H1 (cell line): ENCODE data around the gene ZNHIT3. TPM values are rescaled to one million over a fixed set of nuclear protein-coding genes. Genes with fewer than 3 reads are reported as not detected.

Experiments used
- CTCF ChIA-PET: fragments of 300-600 bp; sonication (Branson Sonifier 250); formaldehyde crosslinking; loops from one replicate; lab custom pipeline; 2021; ENCODE audit not compliant: partially characterized antibody; lab: Charles Lee
- POLR2A ChIA-PET: fragments of 300-600 bp; sonication (Branson Sonifier 250); formaldehyde crosslinking; loops from one replicate; lab custom pipeline; 2021; ENCODE audit warnings: inconsistent platforms; ENCODE audit not compliant: partially characterized antibody; lab: Charles Lee
- DNase-seq, 2 experiments: peaks; one replicate each; pipeline versions ENCODE4 v3.0.0 to v3.0.0-alpha.2; 2010 to 2022; ENCODE audit warnings: low spot score in 2 of 2, low read depth in 1 of 2, mixed read lengths in 1 of 2
- FAIRE-seq: peaks from 2 replicates; lab custom pipeline; 2011; peaks lifted over from hg19 to GRCh38; lab: Jason Lieb, UNC
- H2AFZ ChIP-seq: 2 replicates; pipeline ENCODE4 v1.8.1; 2012; ENCODE audit warnings: low read length, inconsistent platforms
- H2AK5ac ChIP-seq: 2 replicates; pipeline ENCODE4 v1.6.1; 2013; ENCODE audit warnings: low read depth, low read length
- H2BK120ac ChIP-seq: replicated peaks from 2 replicates; pipeline ENCODE3; 2013; ENCODE audit warnings: low read depth, low read length, inconsistent platforms
- H2BK12ac ChIP-seq: 2 replicates; pipeline ENCODE4 v1.6.1; 2013; ENCODE audit warnings: low read depth, low read length
- H2BK15ac ChIP-seq: 2 replicates; pipeline ENCODE4 v1.6.1; 2013; ENCODE audit warnings: low read length
- H2BK20ac ChIP-seq: 2 replicates; pipeline ENCODE4 v1.6.1; 2013; ENCODE audit warnings: low read length
- H2BK5ac ChIP-seq: 2 replicates; pipeline ENCODE4 v1.6.1; 2013; ENCODE audit warnings: low read depth, low read length
- H3K14ac ChIP-seq: 2 replicates; pipeline ENCODE4 v1.6.1; 2013; ENCODE audit warnings: inconsistent platforms; ENCODE audit not compliant: insufficient read length
- H3K18ac ChIP-seq: 2 replicates; pipeline ENCODE4 v1.6.1; 2013; ENCODE audit warnings: low read length; ENCODE audit errors: extremely low read depth
- H3K23ac ChIP-seq: 2 replicates; pipeline ENCODE4 v1.6.1; 2013; ENCODE audit warnings: inconsistent platforms; ENCODE audit not compliant: insufficient read length
- H3K23me2 ChIP-seq: 2 replicates; pipeline ENCODE4 v1.6.1; 2013; ENCODE audit warnings: low read depth, low read length
- H3K27ac ChIP-seq: 2 replicates; pipeline ENCODE4 v1.6.1; 2011; ENCODE audit warnings: low read depth, low read length, inconsistent platforms
- H3K27me3 ChIP-seq, 4 experiments: replicated peaks in 1 of 4; 1 replicate in 1 of 4; 2 replicates in 3 of 4; pipeline versions ENCODE4 v1.6.1 to v1.8.1; 2011 to 2013; ENCODE audit warnings: low read length in 3 of 4, mild to moderate bottlenecking in 3 of 4, inconsistent platforms in 2 of 4, mixed read lengths in 2 of 4, moderate library complexity in 1 of 4; ENCODE audit not compliant: control insufficient read depth in 3 of 4, insufficient read depth in 3 of 4; ENCODE audit errors: extremely low read depth in 1 of 4
- H3K36me3 ChIP-seq, 4 experiments: 2 replicates each; pipeline versions ENCODE4 v1.6.1 to v1.8.1; 2011 to 2013; ENCODE audit warnings: mild to moderate bottlenecking in 4 of 4, low read length in 3 of 4, moderate library complexity in 2 of 4, control low read depth in 1 of 4, inconsistent platforms in 1 of 4; ENCODE audit not compliant: insufficient read depth in 4 of 4, control insufficient read depth in 2 of 4
- H3K4ac ChIP-seq: replicated peaks from 2 replicates; pipeline ENCODE3; 2013; ENCODE audit warnings: low read length, low read depth, mixed read lengths, inconsistent platforms; ENCODE audit not compliant: insufficient read length
- H3K4me1 ChIP-seq, 4 experiments: replicated peaks in 1 of 4; 1 replicate in 1 of 4; 2 replicates in 3 of 4; pipeline versions ENCODE4 v1.6.1 to v1.8.1; 2011 to 2013; ENCODE audit warnings: low read length in 3 of 4, inconsistent platforms in 2 of 4, mixed read lengths in 1 of 4; ENCODE audit not compliant: insufficient read depth in 4 of 4, control insufficient read depth in 3 of 4
- H3K4me2 ChIP-seq, 2 experiments: 2 replicates each; pipeline versions ENCODE4 v1.6.1 to v1.8.1; 2011 to 2013; ENCODE audit warnings: low read depth in 2 of 2, low read length in 2 of 2, control low read depth in 1 of 2, inconsistent platforms in 1 of 2, mild to moderate bottlenecking in 1 of 2; ENCODE audit not compliant: insufficient read depth in 1 of 2
- H3K4me3 ChIP-seq, 4 experiments: fragments of 200-600, 300-600 bp in 1 of 4; sonication (generic), shearing (Covaris generic), sonication (Bioruptor Twin) in 1 of 4; 2 replicates each; pipeline versions ENCODE4 v1.5.1 to v1.8.1; 2011 to 2016; ENCODE audit warnings: low read length in 4 of 4, low read depth in 3 of 4, control low read depth in 2 of 4, inconsistent platforms in 2 of 4, mild to moderate bottlenecking in 2 of 4, mixed read lengths in 1 of 4, moderate library complexity in 1 of 4; ENCODE audit not compliant: insufficient read depth in 2 of 4; ENCODE audit errors: extremely low read depth in 1 of 4
- H3K56ac ChIP-seq: replicated peaks from 2 replicates; pipeline ENCODE3; 2013; ENCODE audit warnings: low read depth, mild to moderate bottlenecking, mixed read lengths, low read length, inconsistent platforms; ENCODE audit not compliant: insufficient read length
- H3K79me1 ChIP-seq: 2 replicates; pipeline ENCODE4 v1.6.1; 2013; ENCODE audit warnings: low read depth, low read length, control low read depth
- H3K79me2 ChIP-seq, 2 experiments: 2 replicates each; pipeline versions ENCODE4 v1.6.1 to v1.8.1; 2012 to 2013; ENCODE audit warnings: low read length in 2 of 2, mild to moderate bottlenecking in 2 of 2, inconsistent platforms in 1 of 2; ENCODE audit not compliant: insufficient read depth in 2 of 2, control insufficient read depth in 1 of 2
- H3K9ac ChIP-seq, 4 experiments: replicated peaks in 1 of 4; 1 replicate in 1 of 4; 2 replicates in 3 of 4; pipeline versions ENCODE4 v1.6.1 to v1.8.1; 2011 to 2013; ENCODE audit warnings: low read depth in 3 of 4, low read length in 3 of 4, control low read depth in 2 of 4, mild to moderate bottlenecking in 2 of 4, moderate library complexity in 2 of 4, inconsistent platforms in 1 of 4; ENCODE audit errors: extremely low read depth in 1 of 4
- H3K9me3 ChIP-seq, 2 experiments: 2 replicates each; pipeline versions ENCODE4 v1.6.1 to v1.8.1; 2012 to 2013; ENCODE audit warnings: mild to moderate bottlenecking in 2 of 2, moderate library complexity in 2 of 2, control low read depth in 1 of 2, inconsistent platforms in 1 of 2, low read depth in 1 of 2, low read length in 1 of 2, mixed read lengths in 1 of 2; ENCODE audit not compliant: insufficient read depth in 2 of 2
- H4K20me1 ChIP-seq, 2 experiments: replicated peaks in 1 of 2; 2 replicates each; pipeline versions ENCODE3 to v1.8.1; 2011 to 2013; ENCODE audit warnings: inconsistent platforms in 2 of 2, low read length in 2 of 2, mild to moderate bottlenecking in 1 of 2; ENCODE audit not compliant: insufficient read depth in 2 of 2, control insufficient read depth in 1 of 2
- H4K5ac ChIP-seq: 2 replicates; pipeline ENCODE4 v1.6.1; 2013; ENCODE audit warnings: low read length, low read depth, mixed read lengths, inconsistent platforms; ENCODE audit not compliant: insufficient read length
- H4K8ac ChIP-seq: 2 replicates; pipeline ENCODE4 v1.8.0; 2013; ENCODE audit warnings: mild to moderate bottlenecking, moderate library complexity, low read length, inconsistent platforms; ENCODE audit not compliant: insufficient read depth; ENCODE audit errors: extremely low read depth
- H4K91ac ChIP-seq: replicated peaks from 2 replicates; pipeline ENCODE3; 2013; ENCODE audit warnings: low read length, mixed read lengths, inconsistent platforms; ENCODE audit not compliant: insufficient read length
- CBX5 ChIP-seq: fragments of 300-800, 300-1000 bp; sonication (generic); IDR thresholded peaks from 2 replicates; pipeline ENCODE4 v1.7.1; 2016; ENCODE audit warnings: antibody characterized with exemption, low read length, low read depth
- CREB1 ChIP-seq: IDR thresholded peaks from 2 replicates; pipeline ENCODE4 v1.6.1; 2012; ENCODE audit warnings: inconsistent platforms
- FOSL1 ChIP-seq: IDR thresholded peaks from 2 replicates; pipeline ENCODE4 v1.6.1; 2011; ENCODE audit warnings: mild to moderate bottlenecking, low read depth, low read length, moderate library complexity; ENCODE audit not compliant: insufficient read depth
- GABPA ChIP-seq: IDR thresholded peaks from 2 replicates; pipeline ENCODE4 v1.6.1; 2011; ENCODE audit warnings: mild to moderate bottlenecking, low read length, moderate library complexity, borderline replicate concordance; ENCODE audit not compliant: insufficient read depth
- HDAC2 ChIP-seq, 2 experiments: fragments of 300-600 bp in 1 of 2; sonication (generic) in 1 of 2; IDR thresholded peaks; 2 replicates each; pipeline ENCODE4 v1.6.1; 2011 to 2012; ENCODE audit warnings: low read depth in 2 of 2, low read length in 2 of 2, mild to moderate bottlenecking in 2 of 2, moderate library complexity in 2 of 2, borderline replicate concordance in 1 of 2, inconsistent platforms in 1 of 2
- JUND ChIP-seq: IDR thresholded peaks from 2 replicates; pipeline ENCODE4 v1.6.1; 2011; ENCODE audit warnings: mild to moderate bottlenecking, improper control_type of control experiment, low read length
- USF2 ChIP-seq: IDR thresholded peaks from 2 replicates; pipeline ENCODE4 v1.6.1; 2011; ENCODE audit warnings: low read length, improper control_type of control experiment
- YY1 ChIP-seq: IDR thresholded peaks from 2 replicates; pipeline ENCODE4 v1.6.1; 2011; ENCODE audit warnings: low read depth, mild to moderate bottlenecking, low read length
- ZNF274 ChIP-seq: IDR thresholded peaks from 2 replicates; pipeline ENCODE4 v1.7.0; 2012; ENCODE audit warnings: low read length, borderline replicate concordance; ENCODE audit errors: extremely low read depth
- WGBS, 2 experiments: shearing (Covaris generic) in 1 of 2; methylation state at CpG; one replicate each; pipeline versions ENCODE4 v1.1.6 to v1.1.7; 2013 to 2015; ENCODE audit warnings: low lambda C conversion rate in 2 of 2, mixed read lengths in 2 of 2, inconsistent platforms in 1 of 2, low coverage in 1 of 2, missing lambda C conversion rate in 1 of 2; ENCODE audit not compliant: insufficient replicate concordance in 2 of 2, insufficient coverage in 1 of 2, insufficient read length in 1 of 2; ENCODE audit errors: extremely low coverage in 1 of 2, missing lambda C conversion rate in 1 of 2; 5-methylcytosine and 5-hydroxymethylcytosine counted together
- polyA plus RNA-seq, 7 experiments: library from polyadenylated mRNA; depleted of rRNA in 3 of 7; stranded (reverse) in 5 of 7; unstranded in 2 of 7; fragments of >200 nt in 5 of 7; fragments of 200-250 nt in 2 of 7; gene quantifications; 1 replicate in 5 of 7; 2 replicates in 1 of 7; 4 replicates in 1 of 7; pipeline versions ENCODE4 v1.2.1 to v1.2.3, GENCODE V29; 2011 to 2013; ENCODE audit warnings: missing spikeins in 2 of 7, mixed read lengths in 2 of 7
- total RNA-seq: library from RNA; stranded (reverse); fragmentation: NEBNext Ultra II Directional; extraction: Animal tissue kit (Norgen Biotek cat#: 25700); gene quantifications from 2 replicates; pipeline ENCODE4 v1.2.1, GENCODE V29; 2021
- TF ChIP-seq, protein P1 (sequence below): IDR thresholded peaks from 2 replicates; pipeline ENCODE4 v1.6.1; 2012; ENCODE audit warnings: low read length, inconsistent platforms

ZNHIT3 gene
- total and polyA plus RNA-seq, 2 of the 8 experiments (the other 6 are each of a cell fraction or from before 2014, with no cell fraction given), result 59.1 to 147 TPM

GRCh38 chr17:36503456-36504155, 17.1 kb downstream of the ZNHIT3 start:
- H4K20me1 ChIP-seq, result peaks cover 10 to 11% of the 10 kb centered on the region in 2 experiments
- H3K4ac ChIP-seq, result no peak overlapping the region
- no peak overlapping the region for H2BK12ac ChIP-seq
- no peaks in the 10 kb centered on the region for H3K4me1 ChIP-seq
- H3K14ac ChIP-seq, result no peak overlapping the region
- no peak overlapping the region for H3K23ac ChIP-seq
- H2BK5ac ChIP-seq, result no peak overlapping the region
- ChIA-PET POLR2A (interaction anchor here (1.3 to 13.9 kb wide), 5 partner anchors 8 to 32 kb away, joined by 3 to 205 read pairs (median 53); partner anchors contain the start of genes MYO19 and PIGW), CTCF (no interaction called here)
- no peak overlapping the region for H2AFZ ChIP-seq
- no peak overlapping the region for H3K27ac ChIP-seq
- no peak overlapping the region for H4K5ac ChIP-seq
- H3K9ac ChIP-seq, result no peak overlapping the region
- no peak overlapping the region for H4K8ac ChIP-seq
- no peak overlapping the region for H3K56ac ChIP-seq
- H3K18ac ChIP-seq, result no peak overlapping the region
- WGBS, 2 experiments, result 95% methylated on average over 7 of the region's 7 CpGs; no CpG with 5 or more reads in 1 of the 2 experiments
- no peaks in the 10 kb centered on the region for H3K9me3 ChIP-seq
- no peak overlapping the region for H2BK20ac ChIP-seq
- H3K4me3 ChIP-seq, result no peak overlapping the region
- no peak overlapping the region for H2BK120ac ChIP-seq
- no peaks in the 10 kb centered on the region for H3K79me2 ChIP-seq
- H4K91ac ChIP-seq, result no peak overlapping the region
- FAIRE-seq (no peak), DNase-seq (no peak)
- no peaks in the 10 kb centered on the region for H3K79me1 ChIP-seq
- H3K27me3 ChIP-seq, result no peaks in the 10 kb centered on the region
- H2AK5ac ChIP-seq, result no peak overlapping the region
- no peak overlapping the region for H3K4me2 ChIP-seq
- H2BK15ac ChIP-seq, result no peak overlapping the region
- peaks cover 45 to 89% (median 81%) of the 10 kb centered on the region in 4 experiments for H3K36me3 ChIP-seq
- H3K23me2 ChIP-seq, result 0 out of 2 replicates have a peak, but pooled peaks cover 3% of the 10 kb centered on the region
- TF ChIP-seq USF2 (no peak), FOSL1 (no peak), JUND (no peak), HDAC2 (IDR thresholded peaks at IDR 0.05; ENCODE audit: borderline replicate concordance in 1 of 2, low read depth in 2 of 2, low read length in 2 of 2) (no peak), ZNF274 (no peak), GABPA (no peak), CBX5 (no peak), CREB1 (no peak), YY1 (no peak)
- TF ChIP-seq, protein P1, sequence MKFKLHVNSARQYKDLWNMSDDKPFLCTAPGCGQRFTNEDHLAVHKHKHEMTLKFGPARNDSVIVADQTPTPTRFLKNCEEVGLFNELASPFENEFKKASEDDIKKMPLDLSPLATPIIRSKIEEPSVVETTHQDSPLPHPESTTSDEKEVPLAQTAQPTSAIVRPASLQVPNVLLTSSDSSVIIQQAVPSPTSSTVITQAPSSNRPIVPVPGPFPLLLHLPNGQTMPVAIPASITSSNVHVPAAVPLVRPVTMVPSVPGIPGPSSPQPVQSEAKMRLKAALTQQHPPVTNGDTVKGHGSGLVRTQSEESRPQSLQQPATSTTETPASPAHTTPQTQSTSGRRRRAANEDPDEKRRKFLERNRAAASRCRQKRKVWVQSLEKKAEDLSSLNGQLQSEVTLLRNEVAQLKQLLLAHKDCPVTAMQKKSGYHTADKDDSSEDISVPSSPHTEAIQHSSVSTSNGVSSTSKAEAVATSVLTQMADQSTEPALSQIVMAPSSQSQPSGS, result no peak
